Body of pancreas (tissue), 4 donors: ENCODE data around the gene IFFO2.

ENCODE experiments used
- CTCF ChIP-seq, 7 experiments: fragments of 450-650 bp in 4 of 7; fragments of 200-600 bp in 3 of 7; sonication (generic) in 3 of 7; IDR thresholded peaks; one replicate each; pipeline ENCODE4 v1.5.1; 2016 to 2019; ENCODE audit warnings: antibody characterized with exemption in 7 of 7
- POLR2A ChIP-seq, 3 donors: fragments of 450-650 bp; IDR thresholded peaks; one replicate each; pipeline ENCODE4 v1.6.1; 2016; ENCODE audit warnings: antibody characterized with exemption in 3 of 3, mild to moderate bottlenecking in 2 of 3

- no peak for TF ChIP-seq CTCF (IDR thresholded peaks at IDR 0.05)
- TF ChIP-seq POLR2A (IDR thresholded peaks at IDR 0.05) = no peak
These were observed 30.0 kb downstream of the IFFO2 start for GRCh38 chr1:18926315-18927081.
